H1 (cell line): ENCODE measurements around the gene LRP8. TPM values are rescaled to one million over a fixed set of nuclear protein-coding genes. Genes with fewer than 3 reads are reported as not detected.

Experiments
- HDAC6 ChIP-seq: IDR thresholded peaks from one replicate; pipeline ENCODE4 v1.7.1; 2012; ENCODE audit warnings: low read depth, mild to moderate bottlenecking, inconsistent platforms, low read length, moderate library complexity
- polyA plus RNA-seq, 7 experiments: library from polyadenylated mRNA; depleted of rRNA in 3 of 7; stranded (reverse) in 5 of 7; unstranded in 2 of 7; fragments of >200 nt in 5 of 7; fragments of 200-250 nt in 2 of 7; gene quantifications; 1 replicate in 5 of 7; 2 replicates in 1 of 7; 4 replicates in 1 of 7; pipeline versions ENCODE4 v1.2.1 to v1.2.3, GENCODE V29; 2011 to 2013; ENCODE audit warnings: missing spikeins in 2 of 7, mixed read lengths in 2 of 7
- total RNA-seq: library from RNA; stranded (reverse); fragmentation: NEBNext Ultra II Directional; extraction: Animal tissue kit (Norgen Biotek cat#: 25700); gene quantifications from 2 replicates; pipeline ENCODE4 v1.2.1, GENCODE V29; 2021

Gene LRP8
- total and polyA plus RNA-seq, 2 of the 8 experiments (the other 6 are each of a cell fraction or from before 2014, with no cell fraction given): 63.2 to 66.4 TPM

DNA sequence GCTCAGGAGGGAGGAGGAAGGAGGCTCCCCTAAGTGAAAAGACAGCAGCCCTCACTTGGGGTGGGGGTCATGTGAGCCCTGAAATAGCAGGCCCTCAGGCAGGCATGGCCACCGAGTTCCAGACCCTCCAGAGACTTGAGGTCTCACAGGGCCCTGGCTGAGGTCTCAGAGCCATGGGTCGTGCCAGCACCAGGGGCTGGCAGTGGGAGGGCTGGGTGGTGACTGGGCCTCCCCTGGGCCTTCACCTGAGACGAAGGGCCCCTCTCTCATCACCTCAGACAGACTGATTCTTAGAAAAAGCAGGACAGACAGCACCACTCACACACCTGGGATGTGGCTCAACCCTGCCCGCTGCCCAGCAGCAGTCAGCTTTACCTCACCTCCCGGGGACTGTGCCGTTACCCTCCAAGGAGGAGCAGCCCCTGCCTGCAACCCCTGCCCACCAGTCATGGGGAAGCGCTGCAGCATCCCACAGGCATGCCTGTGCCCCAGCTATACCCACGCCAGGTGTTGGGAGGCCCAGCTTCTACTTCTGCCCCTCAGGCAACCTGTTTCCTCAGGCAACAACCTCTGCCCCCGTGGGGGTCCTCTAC, 42.6 kb upstream of the LRP8 start (continued):
- TF ChIP-seq HDAC6: no peak
